ENCODE data around the gene FAM151A. TPM values are rescaled to one million over a fixed set of nuclear protein-coding genes. Genes with fewer than 3 reads are reported as not detected.

The FAM151A gene
- total RNA-seq, 2 experiments from 2014 or later = not detected

GRCh38 chr1:54588377-54588776 is 34.9 kb downstream of the FAM151A start:
- H3K9me3 Mint-ChIP-seq (ENCODE audit: low read depth) = no peaks in the 10 kb centered on the region
- no peak overlapping the region for H3K4me3 Mint-ChIP-seq
- CTCF ChIA-PET = no interaction called here
- no peak for ATAC-seq
- H3K36me3 Mint-ChIP-seq = no peaks in the 10 kb centered on the region
- no peak for DNase-seq
- H3K27me3 Mint-ChIP-seq = no peaks in the 10 kb centered on the region
- H3K4me1 Mint-ChIP-seq = peaks cover 1% of the 10 kb centered on the region
- no peak overlapping the region for H3K27ac Mint-ChIP-seq

GRCh38 chr1:54585181-54586066 is 37.9 kb downstream of the FAM151A start:
- Mint-ChIP-seq H3K9me3 (ENCODE audit: low read depth) (no peaks in the 10 kb centered on the region), H3K4me1 (peaks cover 1% of the 10 kb centered on the region), H3K36me3 (no peaks in the 10 kb centered on the region), H3K27me3 (no peaks in the 10 kb centered on the region), H3K27ac (no peak overlapping the region), H3K4me3 (no peak overlapping the region)
- CTCF ChIA-PET = no interaction called here
- DNase-seq (no peak), ATAC-seq (no peak)

GRCh38 chr1:54584575-54584974 is 38.8 kb downstream of the FAM151A start:
- Mint-ChIP-seq H3K36me3 (no peaks in the 10 kb centered on the region), H3K27me3 (no peaks in the 10 kb centered on the region), H3K27ac (no peak overlapping the region), H3K4me1 (peaks cover 1% of the 10 kb centered on the region), H3K9me3 (ENCODE audit: low read depth) (no peaks in the 10 kb centered on the region), H3K4me3 (no peak overlapping the region)
- ATAC-seq (no peak), DNase-seq (no peak)
- CTCF ChIA-PET = no interaction called here

GRCh38 chr1:54583871-54584270 is 39.5 kb downstream of the FAM151A start:
- H3K9me3 Mint-ChIP-seq (ENCODE audit: low read depth) = no peaks in the 10 kb centered on the region
- no peak overlapping the region for H3K27ac Mint-ChIP-seq
- H3K27me3 Mint-ChIP-seq = no peaks in the 10 kb centered on the region
- no peak overlapping the region for H3K4me3 Mint-ChIP-seq
- CTCF ChIA-PET = no interaction called here
- DNase-seq = no peak
- peaks cover 1% of the 10 kb centered on the region for H3K4me1 Mint-ChIP-seq
- H3K36me3 Mint-ChIP-seq = no peaks in the 10 kb centered on the region
- no peak for ATAC-seq

GRCh38 chr1:54583307-54583686 is 40.0 kb downstream of the FAM151A start:
- Mint-ChIP-seq H3K4me3 (no peak overlapping the region), H3K36me3 (no peaks in the 10 kb centered on the region), H3K27me3 (no peaks in the 10 kb centered on the region), H3K4me1 (no peaks in the 10 kb centered on the region), H3K9me3 (ENCODE audit: low read depth) (no peaks in the 10 kb centered on the region), H3K27ac (no peak overlapping the region)
- CTCF ChIA-PET = no interaction called here
- ATAC-seq (no peak), DNase-seq (no peak)

GRCh38 chr1:54582566-54583306 is 40.6 kb downstream of the FAM151A start:
- H3K36me3 Mint-ChIP-seq = no peaks in the 10 kb centered on the region
- CTCF ChIA-PET = no interaction called here
- H3K4me1 Mint-ChIP-seq = no peaks in the 10 kb centered on the region

GRCh38 chr1:54581621-54582035 is 41.7 kb downstream of the FAM151A start:
- ATAC-seq (no peak), DNase-seq (no peak)
- no peak overlapping the region for H3K4me3 Mint-ChIP-seq
- H3K27me3 Mint-ChIP-seq = no peaks in the 10 kb centered on the region
- H3K9me3 Mint-ChIP-seq (ENCODE audit: low read depth) = no peaks in the 10 kb centered on the region
- H3K27ac Mint-ChIP-seq = no peak overlapping the region
- CTCF ChIA-PET = no interaction called here
- H3K36me3 Mint-ChIP-seq = no peaks in the 10 kb centered on the region
- H3K4me1 Mint-ChIP-seq = no peaks in the 10 kb centered on the region

More at GRCh38 chr1:54582566-54583306, 40.6 kb downstream of the FAM151A start:
- no peaks in the 10 kb centered on the region for H3K27me3 Mint-ChIP-seq
- H3K9me3 Mint-ChIP-seq (ENCODE audit: low read depth) = no peaks in the 10 kb centered on the region
- ATAC-seq = no peak
- H3K27ac Mint-ChIP-seq = no peak overlapping the region
- H3K4me3 Mint-ChIP-seq = no peak overlapping the region
- DNase-seq = no peak

- Mint-ChIP-seq H3K9me3 (ENCODE audit: low read depth) (no peaks in the 10 kb centered on the region), H3K4me3 (no peak overlapping the region), H3K27me3 (no peaks in the 10 kb centered on the region), H3K27ac (no peak overlapping the region), H3K36me3 (no peaks in the 10 kb centered on the region), H3K4me1 (no peaks in the 10 kb centered on the region)
- DNase-seq (no peak), ATAC-seq (no peak)
- CTCF ChIA-PET = no interaction called here
Observed at GRCh38 chr1:54580856-54581550, 42.3 kb downstream of the FAM151A start.

- no peak overlapping the region for H3K27ac Mint-ChIP-seq
Observed at GRCh38 chr1:54579337-54579781, 44.0 kb downstream of the FAM151A start.

GRCh38 chr1:54577612-54578011 is 45.7 kb downstream of the FAM151A start:
- H3K9me3 Mint-ChIP-seq (ENCODE audit: low read depth) = no peaks in the 10 kb centered on the region
- H3K27ac Mint-ChIP-seq = no peak overlapping the region
- no peaks in the 10 kb centered on the region for H3K36me3 Mint-ChIP-seq
- CTCF ChIA-PET = interaction anchor here (1.1 kb wide), 1 partner anchor 26 kb away, joined by 3 read pairs; no protein-coding TSS in a partner anchor
- DNase-seq (no peak), ATAC-seq (no peak)
- no peaks in the 10 kb centered on the region for H3K4me1 Mint-ChIP-seq
- no peak overlapping the region for H3K4me3 Mint-ChIP-seq
- H3K27me3 Mint-ChIP-seq = no peaks in the 10 kb centered on the region

More at GRCh38 chr1:54579337-54579781, 44.0 kb downstream of the FAM151A start:
- no peaks in the 10 kb centered on the region for H3K9me3 Mint-ChIP-seq (ENCODE audit: low read depth)
- ATAC-seq (no peak), DNase-seq (no peak)
- no peak overlapping the region for H3K4me3 Mint-ChIP-seq
- no peaks in the 10 kb centered on the region for H3K4me1 Mint-ChIP-seq
- no peaks in the 10 kb centered on the region for H3K27me3 Mint-ChIP-seq
- CTCF ChIA-PET = no interaction called here
- no peaks in the 10 kb centered on the region for H3K36me3 Mint-ChIP-seq

- Mint-ChIP-seq H3K27ac (no peak overlapping the region), H3K36me3 (no peaks in the 10 kb centered on the region), H3K9me3 (ENCODE audit: low read depth) (no peaks in the 10 kb centered on the region), H3K27me3 (no peaks in the 10 kb centered on the region), H3K4me1 (peaks cover 7% of the 10 kb centered on the region), H3K4me3 (no peak overlapping the region)
- CTCF ChIA-PET = interaction anchor here (1.4 kb wide), 1 partner anchor 12 kb away, joined by 3 read pairs; no protein-coding TSS in a partner anchor
- ATAC-seq = no peak
- DNase-seq = no peak
Observed at GRCh38 chr1:54575605-54576290, 47.6 kb downstream of the FAM151A start.

- no peak overlapping the region for H3K27ac Mint-ChIP-seq
- CTCF ChIA-PET = no interaction called here
- no peak for ATAC-seq
Observed at GRCh38 chr1:54575161-54575560, 48.2 kb downstream of the FAM151A start.

More at GRCh38 chr1:54575161-54575560, 48.2 kb downstream of the FAM151A start:
- H3K4me3 Mint-ChIP-seq = no peak overlapping the region
- no peaks in the 10 kb centered on the region for H3K9me3 Mint-ChIP-seq (ENCODE audit: low read depth)
- H3K4me1 Mint-ChIP-seq = peaks cover 7% of the 10 kb centered on the region
- no peaks in the 10 kb centered on the region for H3K27me3 Mint-ChIP-seq
- DNase-seq = no peak
- H3K36me3 Mint-ChIP-seq = no peaks in the 10 kb centered on the region
